ENCODE data around the gene PNRC1.

PNRC1 gene

DNA sequence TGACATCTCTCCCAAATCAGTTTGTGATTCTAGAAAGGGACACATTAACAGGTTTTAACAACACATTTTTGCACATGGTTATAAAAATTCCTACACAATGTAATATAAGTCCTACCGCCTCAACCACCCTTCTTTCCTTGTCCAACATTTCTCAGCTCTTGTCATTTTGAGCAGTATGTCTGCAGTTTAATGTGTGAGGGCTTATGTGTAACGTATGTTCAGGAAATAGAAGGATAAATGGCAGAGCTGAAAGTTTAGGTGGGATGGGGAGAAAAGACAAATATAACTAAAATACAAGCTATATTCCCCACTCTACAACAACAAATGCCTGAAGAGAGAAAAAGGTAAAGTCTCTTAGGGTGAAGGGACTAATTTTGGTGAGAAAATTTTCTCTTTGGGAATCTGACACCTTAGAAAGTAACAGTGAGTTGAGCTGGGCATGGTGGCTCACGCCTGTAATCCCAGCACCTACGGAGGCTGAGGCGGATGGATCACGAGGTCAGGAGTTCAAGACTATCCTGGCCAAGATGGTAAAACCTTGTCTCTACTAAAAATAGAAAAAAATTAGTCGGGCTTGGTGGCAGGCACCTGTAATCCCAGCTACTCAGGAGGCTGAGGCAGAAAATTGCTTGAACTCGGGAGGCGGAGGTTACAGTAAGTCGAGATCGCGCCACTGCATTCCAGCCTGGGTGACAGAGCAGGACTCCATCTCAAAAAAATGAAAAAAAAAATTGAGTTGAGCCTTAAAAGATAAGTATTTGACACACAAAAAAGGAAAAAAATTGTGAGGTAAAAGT, 5.1 kb downstream of the PNRC1 start:
- Histone ChIP-seq H3K27me3 (no peaks in the 10 kb centered on the region), H3K4me3 (no peak overlapping the region), H3K4me2 (no peak overlapping the region), H4K20me1 (peaks cover 68% of the 10 kb centered on the region), H3K9ac (no peak overlapping the region), H3K27ac (no peak overlapping the region), H3K9me3 (no peaks in the 10 kb centered on the region), H3K4me1 (peaks cover 14% of the 10 kb centered on the region), H3K36me3 (peaks cover 34% of the 10 kb centered on the region)
- TF ChIP-seq Cebpa-rat (IDR thresholded peaks at IDR 0.05): no peak

DNA sequence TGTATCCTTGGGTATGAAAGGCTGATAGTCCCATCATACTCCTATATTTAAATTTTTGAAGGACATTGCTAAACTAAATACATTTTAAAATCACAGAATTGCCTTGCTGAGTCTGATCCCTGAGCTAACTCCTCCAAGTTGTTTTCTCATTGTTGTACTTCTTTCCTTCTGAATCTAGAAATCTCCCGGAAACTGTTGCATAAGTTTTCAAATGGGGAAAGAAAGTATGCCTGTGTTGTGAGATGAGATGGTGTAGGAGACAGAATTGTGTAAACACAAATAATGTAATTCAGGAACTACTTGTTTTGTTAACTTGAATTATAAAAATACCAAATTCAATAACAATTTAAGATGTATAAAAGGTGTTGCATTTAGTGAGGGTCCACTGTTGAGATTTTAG, 7.3 kb downstream of the PNRC1 start:
- H3K4me3 ChIP-seq: no peak overlapping the region
- H3K27me3 ChIP-seq: no peaks in the 10 kb centered on the region
- no peaks in the 10 kb centered on the region for H3K9me3 ChIP-seq
- H3K9ac ChIP-seq: no peak overlapping the region
- H3K4me1 ChIP-seq: peaks cover 12% of the 10 kb centered on the region
- no peak for TF ChIP-seq Cebpa-rat (IDR thresholded peaks at IDR 0.05)
- no peak overlapping the region for H3K27ac ChIP-seq
- H3K4me2 ChIP-seq: no peak overlapping the region
- H3K36me3 ChIP-seq: peaks cover 31% of the 10 kb centered on the region
- H4K20me1 ChIP-seq: peaks cover 55% of the 10 kb centered on the region

GRCh38 chr6:89098461-89098860, 17.9 kb downstream of the PNRC1 start:
- TF ChIP-seq Cebpa-rat (IDR thresholded peaks at IDR 0.05): no peak
- Histone ChIP-seq H4K20me1 (no peaks in the 10 kb centered on the region), H3K27ac (no peak overlapping the region), H3K4me1 (no peaks in the 10 kb centered on the region), H3K9ac (no peak overlapping the region), H3K4me2 (no peak overlapping the region), H3K9me3 (no peaks in the 10 kb centered on the region), H3K4me3 (no peak overlapping the region), H3K36me3 (no peaks in the 10 kb centered on the region), H3K27me3 (no peaks in the 10 kb centered on the region)

DNA sequence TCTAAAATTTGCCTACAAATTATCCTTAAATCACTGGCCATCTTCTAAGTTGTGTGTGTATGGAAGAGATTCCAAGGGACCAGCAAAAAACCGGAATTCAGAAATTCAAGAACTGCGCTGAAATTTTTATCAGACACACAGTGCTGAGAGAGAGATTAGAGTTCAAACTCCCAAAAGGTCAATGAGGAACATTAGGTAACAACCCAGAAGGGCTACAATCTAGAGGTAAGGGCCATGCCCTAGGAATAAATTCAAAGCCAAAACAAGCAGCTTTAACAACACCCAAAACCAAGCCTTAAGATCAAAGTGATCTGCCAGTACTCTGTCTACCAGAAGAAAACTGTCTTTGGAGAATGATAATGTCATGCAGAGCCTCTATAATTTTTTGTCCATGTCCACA, 19.6 kb downstream of the PNRC1 start:
- H3K4me2 ChIP-seq: no peak overlapping the region
- H3K27ac ChIP-seq: no peak overlapping the region
- TF ChIP-seq Cebpa-rat (IDR thresholded peaks at IDR 0.05): no peak
- H3K27me3 ChIP-seq: no peaks in the 10 kb centered on the region
- H3K9me3 ChIP-seq: no peaks in the 10 kb centered on the region
- H3K9ac ChIP-seq: no peak overlapping the region
- no peak overlapping the region for H3K4me3 ChIP-seq
- H4K20me1 ChIP-seq: no peaks in the 10 kb centered on the region
- no peaks in the 10 kb centered on the region for H3K4me1 ChIP-seq
- no peaks in the 10 kb centered on the region for H3K36me3 ChIP-seq

DNA sequence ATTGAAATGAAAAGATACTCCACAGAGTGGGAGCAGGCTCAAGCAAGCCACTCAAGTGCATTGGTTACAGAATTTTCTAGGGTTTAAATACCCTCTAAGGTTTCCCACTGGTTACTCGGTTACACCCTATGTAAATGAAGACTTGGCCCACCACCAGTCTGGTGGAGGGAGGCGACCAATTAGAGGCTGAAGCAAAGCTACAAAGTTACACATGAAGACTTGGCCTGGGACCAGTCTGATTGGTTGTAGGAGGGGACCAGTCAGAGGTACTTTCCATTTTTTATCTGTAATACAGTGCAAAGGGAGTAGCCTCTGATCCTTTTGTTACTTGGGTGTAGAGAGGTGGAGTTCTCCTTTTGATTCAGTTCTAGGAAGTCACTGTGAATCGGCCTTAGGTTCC, 29.7 kb downstream of the PNRC1 start:
- Histone ChIP-seq H3K4me2 (no peak overlapping the region), H3K36me3 (no peaks in the 10 kb centered on the region), H3K27me3 (no peaks in the 10 kb centered on the region), H3K4me1 (no peaks in the 10 kb centered on the region), H4K20me1 (no peaks in the 10 kb centered on the region), H3K9ac (no peak overlapping the region), H3K4me3 (no peak overlapping the region), H3K9me3 (no peaks in the 10 kb centered on the region), H3K27ac (no peak overlapping the region)
- no peak for TF ChIP-seq Cebpa-rat (IDR thresholded peaks at IDR 0.05)

DNA sequence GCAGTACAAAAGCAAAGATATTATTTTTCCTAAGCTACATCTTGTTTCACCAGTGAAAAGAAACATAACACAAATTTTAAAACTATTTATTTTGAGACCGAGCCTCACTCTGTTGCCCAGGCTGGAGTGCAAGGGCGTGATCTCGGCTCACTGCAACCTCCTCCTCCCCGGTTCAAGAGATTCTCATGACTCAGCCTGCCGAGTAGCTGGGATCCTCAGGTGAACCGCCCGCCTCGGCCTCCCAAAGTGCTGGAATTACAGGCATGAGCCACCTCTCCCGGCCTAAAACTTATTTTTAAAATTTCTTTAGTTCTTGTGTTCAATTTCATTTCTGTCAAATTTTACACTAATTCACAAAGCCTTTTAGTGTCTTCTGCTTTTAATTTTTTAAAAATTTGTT, 31.4 kb downstream of the PNRC1 start:
- Histone ChIP-seq H3K27ac (no peak overlapping the region), H3K4me1 (0 out of 2 replicates have a peak, but pooled peaks cover 2% of the 10 kb centered on the region), H4K20me1 (no peaks in the 10 kb centered on the region), H3K4me2 (no peak overlapping the region), H3K9ac (no peak overlapping the region), H3K27me3 (peaks cover 7% of the 10 kb centered on the region; the same call in 1 of the 2 replicates), H3K9me3 (no peaks in the 10 kb centered on the region), H3K36me3 (no peaks in the 10 kb centered on the region), H3K4me3 (no peak overlapping the region)
- TF ChIP-seq Cebpa-rat (IDR thresholded peaks at IDR 0.05): no peak

- Histone ChIP-seq H3K9ac (no peak overlapping the region), H3K27me3 (peaks cover 21% of the 10 kb centered on the region; the same call in 1 of the 2 replicates), H3K9me3 (no peaks in the 10 kb centered on the region), H3K4me3 (no peak overlapping the region), H3K27ac (no peak overlapping the region), H3K4me1 (0 out of 2 replicates have a peak, but pooled peaks cover 3% of the 10 kb centered on the region), H4K20me1 (no peaks in the 10 kb centered on the region), H3K4me2 (peak overlapping the region; percentile 76), H3K36me3 (no peaks in the 10 kb centered on the region)
- no peak for TF ChIP-seq Cebpa-rat (IDR thresholded peaks at IDR 0.05)
Observed at GRCh38 chr6:89116702-89117101, 36.2 kb downstream of the PNRC1 start.

DNA sequence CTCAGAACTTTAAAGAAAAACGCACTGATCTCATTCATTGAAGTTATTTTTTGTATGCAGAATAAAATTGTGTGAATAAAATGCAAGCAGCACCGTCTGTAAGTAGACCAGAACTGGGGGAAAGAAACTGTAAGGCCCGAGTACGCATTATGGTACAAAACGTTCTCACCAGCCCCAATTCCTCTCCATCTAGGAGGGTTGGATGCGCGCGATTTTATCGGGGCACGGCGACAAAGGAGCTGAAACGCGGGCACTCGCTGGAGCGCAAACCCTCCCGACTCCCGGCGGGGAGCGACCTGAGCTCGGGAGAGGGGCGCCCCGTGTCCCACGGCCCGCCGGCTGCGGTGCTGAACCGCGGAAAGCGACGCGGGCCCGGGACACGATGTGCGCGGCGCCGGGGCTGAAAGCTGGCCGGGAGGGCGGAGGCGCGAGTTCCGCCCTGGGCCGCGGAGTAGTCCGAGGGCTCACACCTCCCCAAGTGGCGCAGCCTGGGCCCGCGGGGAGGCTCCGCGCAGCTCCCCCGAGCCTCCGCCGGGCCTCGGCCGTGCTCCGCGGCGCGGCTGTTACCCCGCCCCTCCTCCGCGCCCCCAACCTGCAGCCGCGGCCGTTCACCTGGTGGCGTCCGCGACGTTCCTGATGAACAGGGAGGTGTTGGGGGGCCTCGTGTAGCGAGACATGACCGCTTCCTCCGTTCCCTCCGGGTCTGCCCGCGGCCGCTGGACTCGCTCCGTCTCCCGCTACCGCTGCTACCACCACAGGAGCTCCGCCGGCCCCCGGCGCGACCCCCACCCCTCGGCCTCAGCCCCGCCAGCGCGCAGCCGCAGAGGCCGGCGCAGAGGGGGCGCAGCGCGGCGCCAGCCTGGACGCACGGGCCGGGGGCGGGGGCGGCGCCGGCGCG, 36.9 kb downstream of the PNRC1 start, which contains the start of gene SRSF12:
TSS of gene SRSF12 (minus strand) at position 861 of the 898 bp plus-strand sequence. CDS start at position 677, 184 bp downstream.
- Histone ChIP-seq H3K9me3 (no peaks in the 10 kb centered on the region), H4K20me1 (no peaks in the 10 kb centered on the region), H3K4me2 (peak within 1 kb of the TSS; percentile 76), H3K9ac (peak within 1 kb of the TSS; percentile 57), H3K4me3 (peak within 1 kb of the TSS; percentile 69), H3K27me3 (peaks cover 21% of the 10 kb centered on the region; the same call in 1 of the 2 replicates), H3K36me3 (no peaks in the 10 kb centered on the region), H3K4me1 (0 out of 2 replicates have a peak, but pooled peaks cover 3% of the 10 kb centered on the region), H3K27ac (no peak within 1 kb of the TSS)
- TF ChIP-seq Cebpa-rat (IDR thresholded peaks at IDR 0.05): no peak

DNA sequence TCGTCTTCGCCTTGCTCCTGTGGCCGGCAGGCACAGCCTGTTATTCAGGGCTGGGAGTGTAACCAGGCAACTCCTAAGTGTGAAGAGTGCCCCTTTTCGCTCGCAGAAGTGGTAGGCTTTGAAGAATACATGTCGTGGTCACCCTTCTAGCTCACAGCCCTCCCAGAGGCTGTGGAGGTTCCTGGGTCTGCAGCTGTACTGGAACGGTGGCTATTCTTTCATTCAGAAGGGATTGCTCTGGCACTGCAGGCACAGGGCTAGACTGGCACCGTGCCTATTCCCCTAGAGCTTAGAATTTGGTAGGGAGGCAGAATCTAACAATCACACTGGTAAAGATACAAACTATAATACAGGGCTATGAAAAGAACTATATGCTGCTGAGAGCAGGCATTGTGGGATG, 38.4 kb downstream of the PNRC1 start:
- Histone ChIP-seq H3K9me3 (no peaks in the 10 kb centered on the region), H3K4me1 (0 out of 2 replicates have a peak, but pooled peaks cover 3% of the 10 kb centered on the region), H3K4me2 (no peak overlapping the region), H4K20me1 (no peaks in the 10 kb centered on the region), H3K36me3 (no peaks in the 10 kb centered on the region), H3K27ac (no peak overlapping the region), H3K27me3 (peaks cover 21% of the 10 kb centered on the region; the same call in 1 of the 2 replicates), H3K9ac (no peak overlapping the region), H3K4me3 (no peak overlapping the region)
- TF ChIP-seq Cebpa-rat (IDR thresholded peaks at IDR 0.05): no peak

Measured in BLaER1 (cell line).